Fibroblast of mammary gland (primary cell): ENCODE data around the gene GLI3.

ENCODE experiments used
- DNase-seq: peaks from one replicate; pipeline ENCODE4 v3.0.0-alpha.2; 2010; ENCODE audit warnings: low read depth
- H3K4me3 ChIP-seq: 2 replicates; pipeline ENCODE4 v1.5.1; 2011; ENCODE audit warnings: low read depth, mild to moderate bottlenecking, low read length, moderate library complexity; ENCODE audit not compliant: control insufficient read depth
- TF ChIP-seq, protein P1 (sequence below): conservative IDR thresholded peaks from 2 replicates; pipeline ENCODE4 v1.5.1; 2011; ENCODE audit warnings: low read depth, low read length, inconsistent platforms; ENCODE audit not compliant: control insufficient read depth, insufficient read depth

The GLI3 gene

GRCh38 chr7:42167631-42168236, 69.3 kb downstream of the GLI3 start:
- TF ChIP-seq, protein P1, sequence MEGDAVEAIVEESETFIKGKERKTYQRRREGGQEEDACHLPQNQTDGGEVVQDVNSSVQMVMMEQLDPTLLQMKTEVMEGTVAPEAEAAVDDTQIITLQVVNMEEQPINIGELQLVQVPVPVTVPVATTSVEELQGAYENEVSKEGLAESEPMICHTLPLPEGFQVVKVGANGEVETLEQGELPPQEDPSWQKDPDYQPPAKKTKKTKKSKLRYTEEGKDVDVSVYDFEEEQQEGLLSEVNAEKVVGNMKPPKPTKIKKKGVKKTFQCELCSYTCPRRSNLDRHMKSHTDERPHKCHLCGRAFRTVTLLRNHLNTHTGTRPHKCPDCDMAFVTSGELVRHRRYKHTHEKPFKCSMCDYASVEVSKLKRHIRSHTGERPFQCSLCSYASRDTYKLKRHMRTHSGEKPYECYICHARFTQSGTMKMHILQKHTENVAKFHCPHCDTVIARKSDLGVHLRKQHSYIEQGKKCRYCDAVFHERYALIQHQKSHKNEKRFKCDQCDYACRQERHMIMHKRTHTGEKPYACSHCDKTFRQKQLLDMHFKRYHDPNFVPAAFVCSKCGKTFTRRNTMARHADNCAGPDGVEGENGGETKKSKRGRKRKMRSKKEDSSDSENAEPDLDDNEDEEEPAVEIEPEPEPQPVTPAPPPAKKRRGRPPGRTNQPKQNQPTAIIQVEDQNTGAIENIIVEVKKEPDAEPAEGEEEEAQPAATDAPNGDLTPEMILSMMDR, result no peak
- DNase-seq, result no peak
- no peak overlapping the region for H3K4me3 ChIP-seq

DNA sequence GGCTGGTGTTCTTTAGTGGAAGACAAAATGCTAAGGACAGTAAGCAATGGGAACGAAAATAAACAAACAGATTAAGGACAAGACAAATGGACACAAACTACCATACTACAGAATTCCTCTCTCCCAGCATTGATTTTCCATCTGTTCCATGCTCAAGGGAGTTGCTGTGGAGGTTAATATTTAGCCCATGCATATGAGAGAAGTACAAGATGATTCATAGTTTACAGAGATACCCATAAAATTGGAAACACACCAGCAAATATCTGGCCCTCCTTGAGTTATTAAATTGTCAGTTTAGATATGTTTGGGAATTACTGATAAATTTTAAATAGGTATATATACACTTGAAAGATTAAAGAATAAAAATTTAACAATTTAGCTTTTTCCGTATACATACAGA, 69.8 kb downstream of the GLI3 start:
- peak; percentile 26 for DNase-seq
- no peak overlapping the region for H3K4me3 ChIP-seq
- TF ChIP-seq, protein P1, result no peak

GRCh38 chr7:42164881-42165428, 72.1 kb downstream of the GLI3 start:
- DNase-seq, result no peak
- TF ChIP-seq, protein P1, result no peak
- no peak overlapping the region for H3K4me3 ChIP-seq

GRCh38 chr7:42162560-42163325, 74.3 kb downstream of the GLI3 start:
- TF ChIP-seq, protein P1, result no peak
- no peak overlapping the region for H3K4me3 ChIP-seq
- no peak for DNase-seq

DNA sequence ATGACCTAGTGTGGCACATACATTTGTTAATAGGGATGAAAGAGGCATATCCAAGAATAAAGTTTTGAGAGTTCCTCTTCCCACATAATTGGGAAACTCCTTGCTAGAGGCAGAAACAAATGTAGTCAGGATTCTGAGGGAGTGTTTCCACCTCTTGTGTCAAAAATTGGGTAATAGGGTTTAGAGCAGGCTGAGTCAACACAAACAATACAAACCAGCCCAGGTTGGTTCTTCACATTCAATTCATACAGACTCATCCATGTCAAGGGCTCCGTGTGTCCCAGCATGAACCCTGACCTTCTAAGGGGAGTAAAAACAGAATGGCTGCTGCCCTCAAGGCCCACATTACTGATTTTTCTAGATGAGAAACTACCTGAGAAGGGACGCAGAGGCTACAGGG, 75.3 kb downstream of the GLI3 start:
- H3K4me3 ChIP-seq, result no peak overlapping the region
- peak; percentile 83 for DNase-seq
- TF ChIP-seq, protein P1, result no peak

- TF ChIP-seq, protein P1, result no peak
- DNase-seq, result no peak
Observed at GRCh38 chr7:42161110-42161509, 75.9 kb downstream of the GLI3 start.

More at GRCh38 chr7:42161110-42161509, 75.9 kb downstream of the GLI3 start:
- H3K4me3 ChIP-seq, result no peak overlapping the region
